ELF-1 (cell line): Measurements from ENCODE around the gene THRSP.
"Not testable (repeated sequence)": the region's sequence is repeated elsewhere in the genome, so short reads cannot be mapped to it uniquely, and the experiment has no call there.

Experiments
- DNase-seq: peaks from one replicate; pipeline ENCODE4 v3.0.0-alpha.2; 2016; ENCODE audit warnings: low read depth, low spot score

The THRSP gene

GRCh38 chr11:78066471-78066870, 2.8 kb downstream of the THRSP start:
- DNase-seq, result no peak

GRCh38 chr11:78067704-78068103, 4.0 kb downstream of the THRSP start:
- DNase-seq, result no peak

- no peak for DNase-seq
These were observed 5.8 kb downstream of the THRSP start for GRCh38 chr11:78069465-78069864.

- DNase-seq, result no peak
These were observed 7.0 kb downstream of the THRSP start for GRCh38 chr11:78070621-78071020.

- no peak for DNase-seq
These were observed 8.1 kb downstream of the THRSP start for GRCh38 chr11:78071717-78072116.

- no peak for DNase-seq
These were observed 8.8 kb downstream of the THRSP start for GRCh38 chr11:78072455-78072854.

- no peak for DNase-seq
These were observed 11.1 kb downstream of the THRSP start for GRCh38 chr11:78074756-78075155.

GRCh38 chr11:78076733-78077403, 13.2 kb downstream of the THRSP start:
- DNase-seq, result no peak

GRCh38 chr11:78077592-78077991, 13.9 kb downstream of the THRSP start:
- DNase-seq, result not testable (repeated sequence)

GRCh38 chr11:78078218-78079167, 14.8 kb downstream of the THRSP start:
- DNase-seq, result peak; percentile 18

- peak; percentile 82 for DNase-seq
These were observed 15.8 kb downstream of the THRSP start, which contains the start of gene NDUFC2 for GRCh38 chr11:78079232-78080083. TSS of gene NDUFC2 (minus strand) at chr11:78079862. CDS start at chr11:78079744, 118 bp downstream.

- no peak for DNase-seq
These were observed 16.6 kb downstream of the THRSP start for GRCh38 chr11:78080084-78080817.

- DNase-seq, result no peak
These were observed 17.3 kb downstream of the THRSP start for GRCh38 chr11:78080818-78081495.

GRCh38 chr11:78081583-78081982, 17.9 kb downstream of the THRSP start:
- DNase-seq, result no peak

GRCh38 chr11:78082146-78082545, 18.5 kb downstream of the THRSP start:
- DNase-seq, result no peak

GRCh38 chr11:78083021-78083420, 19.4 kb downstream of the THRSP start:
- no peak for DNase-seq

GRCh38 chr11:78084506-78084905, 20.8 kb downstream of the THRSP start:
- DNase-seq, result not testable (repeated sequence)

GRCh38 chr11:78085972-78086371, 22.3 kb downstream of the THRSP start:
- DNase-seq, result no peak

- not testable (repeated sequence) for DNase-seq
These were observed 22.9 kb downstream of the THRSP start for GRCh38 chr11:78086521-78087074.

GRCh38 chr11:78094250-78094649, 30.6 kb downstream of the THRSP start:
- no peak for DNase-seq
